Pancreas (tissue), 10 donors: Measurements from ENCODE around the gene ATP6AP2. TPM values are rescaled to one million over a fixed set of nuclear protein-coding genes. Genes with fewer than 3 reads are reported as not detected.
"Not testable (repeated sequence)": the region's sequence is repeated elsewhere in the genome, so short reads cannot be mapped to it uniquely, and the experiment has no call there.

ENCODE experiments used
- ATAC-seq, 4 donors: fragments of 200-7000 bp; cut with Tn5 transposase; one replicate each; pipeline versions ENCODE4 v1.8.0 to v1.9.1; 2020; ENCODE audit warnings: mild to moderate bottlenecking in 4 of 4, moderate library complexity in 4 of 4
- DNase-seq, 6 donors: peaks; one replicate each; pipeline ENCODE4 v3.0.0-alpha.2; 2020
- FAIRE-seq: peaks from 2 replicates; lab custom pipeline; 2012; peaks lifted over from hg19 to GRCh38; lab: Jason Lieb, UNC
- H3K27ac ChIP-seq, 4 donors: fragments of 200-600 bp; sonication (generic); 1 replicate in 3 of 4; 2 replicates in 1 of 4; pipeline versions ENCODE4 v1.5.0 to v1.8.0; 2020
- H3K27me3 ChIP-seq, 4 donors: fragments of 200-600 bp; one replicate each; pipeline ENCODE4 v1.8.0; 2021
- H3K36me3 ChIP-seq, 3 donors: fragments of 200-600 bp; sonication (generic) in 1 of 3; one replicate each; pipeline versions ENCODE4 v1.5.0 to v1.8.0; 2020 to 2021
- H3K4me1 ChIP-seq, 3 donors: fragments of 200-600 bp; one replicate each; pipeline ENCODE4 v1.8.0; 2021
- H3K4me3 ChIP-seq, 4 donors: fragments of 200-600 bp; sonication (generic) in 2 of 4; one replicate each; pipeline versions ENCODE4 v1.5.0 to v1.8.0; 2020 to 2021
- H3K9me3 ChIP-seq, 4 donors: fragments of 200-600 bp; one replicate each; pipeline ENCODE4 v1.8.0; 2021
- CTCF ChIP-seq, 4 donors: fragments of 200-600 bp; sonication (generic) in 3 of 4; IDR thresholded peaks; one replicate each; pipeline versions ENCODE4 v1.5.0 to v1.8.0; 2021; ENCODE audit warnings: antibody characterized with exemption in 4 of 4
- WGBS, 2 donors: extraction: QIAGEN DNeasy Blood & Tissue Kit; methylation state at CpG; one replicate each; pipeline ENCODE4 v1.1.7; 2013; 5-methylcytosine and 5-hydroxymethylcytosine counted together
- intact Hi-C, 3 donors: fragments of 100-400 bp; cut with DNase I; formaldehyde crosslinking; loops; one replicate each; pipeline versions ENCODE4 v1.11.1 to v1.14.2; 2022
- polyA plus RNA-seq, 2 donors: library from polyadenylated mRNA; stranded (reverse); fragments of 200-250 nt; gene quantifications; one replicate each; pipeline ENCODE4 v1.2.3, GENCODE V29; 2013
- total RNA-seq, 6 donors: library from RNA; stranded (reverse); fragmentation: NEBNext Ultra II Directional in 4 of 6; extraction: Animal tissue kit (Norgen Biotek cat#: 25700) in 4 of 6; gene quantifications; one replicate each; pipeline versions ENCODE4 v1.2.1 to v1.2.4, GENCODE V29; 2021 to 2023
- donor health status: healthy with polysubstance abuse.
- donor health status: DM: no; HTN: no; CAD: no; lungs with moderate emphysema.
- donor health status: DM: no; HTN: no; CAD: no.
- donor health status: control.
- donor health status: control.
- donor health status: Bipolar disorder and iron deficiency.
- donor health status: DM: yes; HTN: yes; CAD: no.
- donor health status: DM: no; HTN: no; CAD: no.
- donor health status: DM: no; HTN: no; CAD: no.
- donor health status: DM: yes; HTN: yes; CAD: no.

The ATP6AP2 gene
- total and polyA plus RNA-seq, 8 donors = 17.3 to 61.9 (median 28.7) TPM

GRCh38 chrX:40563784-40564183 is 17.0 kb upstream of the ATP6AP2 start:
- H3K9me3 ChIP-seq = no peaks in the 10 kb centered on the region
- ATAC-seq = no peak
- 75 to 78% methylated on average over 10 of the region's 10 CpGs for WGBS, 2 donors
- no peak for DNase-seq
- no peak for TF ChIP-seq CTCF (IDR thresholded peaks at IDR 0.05)
- FAIRE-seq = no peak
- H3K27me3 ChIP-seq = peaks cover 0 to 31% (median 2%) of the 10 kb centered on the region in 4 donors
- no peak overlapping the region for H3K4me3 ChIP-seq
- no peak overlapping the region for H3K27ac ChIP-seq
- no peaks in the 10 kb centered on the region for H3K4me1 ChIP-seq
- H3K36me3 ChIP-seq = no peaks in the 10 kb centered on the region
- intact Hi-C loops = no loop called here

- 63 to 78% methylated on average over 4 of the region's 4 CpGs for WGBS, 2 donors
- Histone ChIP-seq H3K27me3 (peaks cover 0 to 31% (median 2%) of the 10 kb centered on the region in 4 donors), H3K4me1 (no peaks in the 10 kb centered on the region), H3K9me3 (no peaks in the 10 kb centered on the region), H3K27ac (no peak overlapping the region), H3K4me3 (no peak overlapping the region), H3K36me3 (no peaks in the 10 kb centered on the region)
- no peak for DNase-seq
- no peak for FAIRE-seq
- TF ChIP-seq CTCF (IDR thresholded peaks at IDR 0.05) = no peak
- intact Hi-C loops = no loop called here
- ATAC-seq = no peak
Measured at GRCh38 chrX:40564447-40564846, 16.3 kb upstream of the ATP6AP2 start.

DNA sequence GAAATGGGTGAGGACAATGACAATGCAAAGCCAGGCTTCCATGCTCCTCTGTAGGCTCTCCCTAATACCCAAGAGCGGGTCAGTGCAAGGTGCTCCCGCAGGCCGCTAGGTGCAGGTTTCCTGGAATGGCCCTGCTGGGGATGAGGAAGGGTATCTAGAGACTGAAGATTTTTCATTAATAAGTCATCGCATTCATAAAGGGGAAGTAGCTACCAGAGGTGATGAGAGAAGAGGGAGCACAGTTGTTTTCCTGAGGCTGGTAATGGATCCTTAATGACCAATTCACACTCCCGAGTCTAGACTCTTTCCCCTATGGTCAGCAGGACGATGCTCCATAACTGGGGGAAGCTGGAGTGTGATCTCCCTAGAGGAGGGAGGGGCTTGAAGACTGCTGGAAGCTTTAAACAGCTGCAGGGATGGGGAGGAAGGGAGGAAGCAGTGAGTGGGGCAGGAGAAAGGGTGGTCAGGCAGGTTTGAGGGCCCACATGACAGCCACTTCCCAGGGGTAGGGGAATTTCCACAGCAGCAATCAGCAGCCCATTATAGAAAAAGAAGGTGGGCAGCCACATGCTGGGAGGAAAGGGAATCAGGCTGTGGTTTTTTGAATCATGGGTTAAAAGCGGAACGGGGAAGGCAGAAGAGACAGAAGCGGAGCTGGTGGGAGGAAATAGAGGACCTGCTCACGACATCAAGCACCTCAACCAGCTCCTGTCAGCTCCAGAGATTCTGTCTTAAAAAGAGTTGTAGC is 10.2 kb upstream of the ATP6AP2 start:
- Histone ChIP-seq H3K4me1 (no peaks in the 10 kb centered on the region), H3K27ac (no peak overlapping the region), H3K36me3 (no peaks in the 10 kb centered on the region), H3K4me3 (no peak overlapping the region), H3K27me3 (peaks cover 0 to 25% (median 0%) of the 10 kb centered on the region in 4 donors), H3K9me3 (no peaks in the 10 kb centered on the region)
- WGBS, 2 donors = 75 to 78% methylated on average over 10 of the region's 10 CpGs
- FAIRE-seq = no peak
- no peak for DNase-seq
- no peak for TF ChIP-seq CTCF (IDR thresholded peaks at IDR 0.05)
- intact Hi-C loops = no loop called here
- ATAC-seq = peak in 1 of 4 donors; percentile 50

GRCh38 chrX:40571164-40571563 is 9.6 kb upstream of the ATP6AP2 start:
- 68 to 74% methylated on average over 5 of the region's 5 CpGs for WGBS, 2 donors
- ATAC-seq, intact Hi-C loops, H3K9me3 ChIP-seq, FAIRE-seq, H3K4me3 ChIP-seq, H3K4me1 ChIP-seq, DNase-seq, H3K27ac ChIP-seq, H3K36me3 ChIP-seq: not testable (repeated sequence)
- H3K27me3 ChIP-seq = peaks cover 0 to 23% (median 0%) of the 10 kb centered on the region in 4 donors

GRCh38 chrX:40571600-40571999 is 9.2 kb upstream of the ATP6AP2 start:
- no peaks in the 10 kb centered on the region for H3K4me1 ChIP-seq
- ATAC-seq (no peak), DNase-seq (no peak), FAIRE-seq (no peak)
- no peak for TF ChIP-seq CTCF (IDR thresholded peaks at IDR 0.05)
- 45 to 52% methylated on average over 3 of the region's 3 CpGs for WGBS, 2 donors
- H3K4me3 ChIP-seq = no peak overlapping the region
- H3K36me3 ChIP-seq = no peaks in the 10 kb centered on the region
- intact Hi-C loops = no loop called here
- H3K9me3 ChIP-seq = no peaks in the 10 kb centered on the region
- H3K27me3 ChIP-seq = peaks cover 0 to 19% (median 0%) of the 10 kb centered on the region in 4 donors
- H3K27ac ChIP-seq = no peak overlapping the region
